ENCODE measurements around the gene WFDC5.
"Not testable (repeated sequence)": the region's sequence is repeated elsewhere in the genome, so short reads cannot be mapped to it uniquely, and the experiment has no call there.

The WFDC5 gene

DNA sequence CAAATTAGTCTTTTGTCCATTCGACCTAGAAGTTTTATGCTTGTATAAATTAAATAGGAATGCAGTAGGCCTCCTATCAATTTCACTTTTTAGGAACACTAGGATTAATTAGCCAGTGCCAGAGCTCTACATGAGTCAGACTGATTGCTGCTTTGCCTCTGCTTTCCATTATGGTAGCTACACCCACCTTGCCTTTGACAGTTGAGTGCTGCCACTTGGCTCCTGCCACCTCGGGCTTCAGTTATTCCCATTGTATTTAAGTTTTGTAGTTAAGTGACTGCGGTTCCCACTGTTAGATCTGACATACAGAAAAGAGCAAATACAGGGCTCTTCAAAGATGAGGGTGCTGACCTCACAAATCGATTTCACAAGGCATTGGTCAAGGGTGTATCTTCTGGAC is 25.9 kb upstream of the WFDC5 start:
- Histone ChIP-seq H3K4me3 (ENCODE audit: low read depth in 1 of 2, low read length in 2 of 2) (no peak overlapping the region), H3K27me3 (ENCODE audit: control insufficient read depth in 1 of 2, insufficient read depth in 2 of 2, low read length in 2 of 2) (peaks cover 8 to 14% of the 10 kb centered on the region in 2 donors), H3K9ac (ENCODE audit: low read depth in 1 of 2, low read length in 2 of 2) (no peak overlapping the region), H3K4me1 (ENCODE audit: control insufficient read depth in 1 of 2, insufficient read depth in 2 of 2, low read length in 2 of 2) (peaks cover 9 to 11% of the 10 kb centered on the region in 2 donors), H3K9me3 (ENCODE audit: control insufficient read depth in 1 of 2, low read length in 2 of 2) (no peaks in the 10 kb centered on the region), H3K27ac (ENCODE audit: low read depth, low read length) (no peak overlapping the region), H3K36me3 (ENCODE audit: control insufficient read depth in 1 of 2, insufficient read depth in 2 of 2, low read length in 2 of 2) (no peaks in the 10 kb centered on the region)

DNA sequence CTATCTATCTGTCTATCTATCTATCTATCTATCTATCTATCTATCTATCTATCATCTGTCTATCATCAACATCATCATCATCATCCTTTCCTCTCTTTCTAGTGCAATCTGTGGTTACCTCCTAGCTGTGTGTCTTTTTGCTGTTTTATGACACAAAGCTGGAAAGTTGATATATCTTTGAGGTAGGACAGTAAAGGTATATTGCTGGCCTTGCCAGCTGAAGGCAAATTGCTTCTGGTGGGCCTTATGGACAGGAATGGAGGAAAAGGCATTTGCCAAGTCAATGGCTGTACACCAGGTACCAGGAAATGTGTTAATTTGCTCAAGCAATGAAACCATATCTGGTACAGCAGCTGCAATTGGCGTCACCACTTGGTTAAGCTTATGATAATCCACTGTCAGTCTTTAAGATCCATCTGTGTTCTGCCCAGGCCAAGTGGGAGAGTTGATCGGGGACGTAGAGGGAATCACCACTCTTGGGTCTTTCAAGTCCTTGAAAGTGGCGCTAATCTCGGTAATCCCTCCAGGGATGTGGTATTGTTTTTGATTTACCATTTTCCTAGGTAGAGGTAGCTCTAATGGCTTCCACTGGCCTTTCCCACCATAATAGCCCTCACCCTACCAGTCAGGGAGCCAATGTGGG is 24.9 kb upstream of the WFDC5 start:
- not testable (repeated sequence) for H3K27ac ChIP-seq (ENCODE audit: low read depth, low read length); H3K9me3 ChIP-seq (ENCODE audit: control insufficient read depth in 1 of 2, low read length in 2 of 2); H3K27me3 ChIP-seq (ENCODE audit: control insufficient read depth in 1 of 2, insufficient read depth in 2 of 2, low read length in 2 of 2); H3K36me3 ChIP-seq (ENCODE audit: control insufficient read depth in 1 of 2, insufficient read depth in 2 of 2, low read length in 2 of 2); H3K9ac ChIP-seq (ENCODE audit: low read depth in 1 of 2, low read length in 2 of 2); H3K4me3 ChIP-seq (ENCODE audit: low read depth in 1 of 2, low read length in 2 of 2)
- H3K4me1 ChIP-seq (ENCODE audit: control insufficient read depth in 1 of 2, insufficient read depth in 2 of 2, low read length in 2 of 2), result peaks cover 9 to 11% of the 10 kb centered on the region in 2 donors

DNA sequence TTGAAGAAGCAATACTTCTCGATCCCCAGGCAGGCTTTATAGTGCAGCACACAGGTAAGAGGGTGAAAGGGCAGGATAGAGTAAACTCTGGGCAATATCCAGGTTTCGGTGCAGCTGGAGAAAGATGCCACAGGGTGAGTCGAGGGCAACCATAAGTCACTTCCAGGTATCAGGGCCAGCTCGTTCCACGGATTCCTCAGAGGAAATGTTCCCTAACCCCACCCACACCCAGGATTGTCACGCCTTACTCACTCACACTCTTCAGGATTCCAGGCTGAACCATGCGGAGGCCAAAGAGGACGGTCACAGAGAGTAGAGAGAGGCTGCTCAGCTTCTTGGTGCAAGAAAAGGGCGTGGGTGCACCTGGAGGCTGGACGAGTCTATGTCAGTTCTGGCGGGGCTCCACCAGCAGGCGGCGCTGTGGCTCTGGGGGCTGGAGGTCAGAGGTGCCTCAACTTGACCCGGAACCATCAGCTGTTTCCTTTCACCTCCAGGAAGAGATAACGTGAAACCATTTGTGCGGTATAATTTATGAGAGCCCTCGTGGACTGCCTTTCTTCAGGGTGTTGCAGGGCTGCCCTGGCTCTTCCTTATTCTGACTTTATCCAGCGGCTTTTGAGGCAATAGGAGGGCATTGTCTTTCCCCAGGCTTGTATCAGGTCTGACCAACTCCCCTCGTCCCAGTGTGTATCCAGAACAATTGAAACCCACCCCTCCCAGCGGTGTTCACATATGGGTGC is 23.8 kb upstream of the WFDC5 start:
- Histone ChIP-seq H3K9ac (ENCODE audit: low read depth in 1 of 2, low read length in 2 of 2) (no peak overlapping the region), H3K36me3 (ENCODE audit: control insufficient read depth in 1 of 2, insufficient read depth in 2 of 2, low read length in 2 of 2) (no peaks in the 10 kb centered on the region), H3K27ac (ENCODE audit: low read depth, low read length) (no peak overlapping the region), H3K4me3 (ENCODE audit: low read depth in 1 of 2, low read length in 2 of 2) (peak overlapping the region in 1 of 2 donors; percentile 45), H3K4me1 (ENCODE audit: control insufficient read depth in 1 of 2, insufficient read depth in 2 of 2, low read length in 2 of 2) (peaks cover 9 to 11% of the 10 kb centered on the region in 2 donors), H3K27me3 (ENCODE audit: control insufficient read depth in 1 of 2, insufficient read depth in 2 of 2, low read length in 2 of 2) (peaks cover 0 to 4% of the 10 kb centered on the region in 2 donors), H3K9me3 (ENCODE audit: control insufficient read depth in 1 of 2, low read length in 2 of 2) (no peaks in the 10 kb centered on the region)

DNA sequence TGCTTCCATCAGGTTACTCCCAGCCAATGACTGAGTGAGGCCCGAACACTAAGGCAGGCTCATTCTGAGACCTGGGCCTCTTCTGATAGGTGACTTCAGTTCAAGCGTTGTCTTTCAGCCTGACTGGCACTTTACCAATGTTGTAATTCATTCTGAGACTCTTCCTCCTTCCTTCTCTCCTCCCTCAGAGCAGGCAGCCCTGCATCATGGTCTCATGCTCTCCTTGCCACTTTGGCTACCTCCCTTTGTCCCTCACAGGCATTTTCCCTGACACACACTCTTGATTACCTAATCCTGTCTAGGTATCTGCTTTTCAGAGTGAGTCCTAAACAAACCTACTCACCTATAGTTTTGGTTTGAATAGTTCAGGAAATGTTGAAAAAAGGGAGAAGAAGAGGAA is 21.9 kb upstream of the WFDC5 start:
- no peak overlapping the region for H3K27ac ChIP-seq (ENCODE audit: low read depth, low read length)
- no peak overlapping the region for H3K9ac ChIP-seq (ENCODE audit: low read depth in 1 of 2, low read length in 2 of 2)

DNA sequence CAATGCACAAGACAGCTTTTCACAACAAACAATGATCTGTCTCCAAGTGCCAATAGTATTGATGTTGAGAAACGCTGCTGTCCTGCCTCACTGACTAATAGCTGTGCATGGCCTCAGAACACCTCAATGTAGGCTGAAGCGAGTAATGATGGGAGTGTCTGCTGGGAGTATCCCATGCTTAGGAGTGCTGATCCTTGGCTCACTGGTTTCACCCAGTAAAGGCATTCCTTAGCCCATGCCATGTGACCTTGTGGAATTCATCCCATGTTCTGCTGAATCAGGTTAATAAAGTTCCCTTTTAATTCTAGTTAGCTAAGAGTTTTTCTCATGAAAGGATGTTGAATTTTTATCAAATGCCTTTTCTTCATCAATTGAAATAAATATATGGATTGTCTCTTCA is 13.1 kb upstream of the WFDC5 start:
- no peaks in the 10 kb centered on the region for H3K9me3 ChIP-seq (ENCODE audit: control insufficient read depth in 1 of 2, low read length in 2 of 2)
- no peak overlapping the region for H3K9ac ChIP-seq (ENCODE audit: low read depth in 1 of 2, low read length in 2 of 2)
- no peak overlapping the region for H3K27ac ChIP-seq (ENCODE audit: low read depth, low read length)
- H3K27me3 ChIP-seq (ENCODE audit: control insufficient read depth in 1 of 2, insufficient read depth in 2 of 2, low read length in 2 of 2), result peaks cover 5 to 7% of the 10 kb centered on the region in 2 donors
- H3K36me3 ChIP-seq (ENCODE audit: control insufficient read depth in 1 of 2, insufficient read depth in 2 of 2, low read length in 2 of 2), result no peaks in the 10 kb centered on the region
- H3K4me1 ChIP-seq (ENCODE audit: control insufficient read depth in 1 of 2, insufficient read depth in 2 of 2, low read length in 2 of 2), result no peaks in the 10 kb centered on the region
- no peak overlapping the region for H3K4me3 ChIP-seq (ENCODE audit: low read depth in 1 of 2, low read length in 2 of 2)

More for the DNA sequence above, 21.9 kb upstream of the WFDC5 start:
- H3K4me1 ChIP-seq (ENCODE audit: control insufficient read depth in 1 of 2, insufficient read depth in 2 of 2, low read length in 2 of 2), result peaks cover 9 to 11% of the 10 kb centered on the region in 2 donors
- H3K36me3 ChIP-seq (ENCODE audit: control insufficient read depth in 1 of 2, insufficient read depth in 2 of 2, low read length in 2 of 2), result no peaks in the 10 kb centered on the region
- peaks cover 0 to 4% of the 10 kb centered on the region in 2 donors for H3K27me3 ChIP-seq (ENCODE audit: control insufficient read depth in 1 of 2, insufficient read depth in 2 of 2, low read length in 2 of 2)
- H3K4me3 ChIP-seq (ENCODE audit: low read depth in 1 of 2, low read length in 2 of 2), result no peak overlapping the region
- H3K9me3 ChIP-seq (ENCODE audit: control insufficient read depth in 1 of 2, low read length in 2 of 2), result no peaks in the 10 kb centered on the region

DNA sequence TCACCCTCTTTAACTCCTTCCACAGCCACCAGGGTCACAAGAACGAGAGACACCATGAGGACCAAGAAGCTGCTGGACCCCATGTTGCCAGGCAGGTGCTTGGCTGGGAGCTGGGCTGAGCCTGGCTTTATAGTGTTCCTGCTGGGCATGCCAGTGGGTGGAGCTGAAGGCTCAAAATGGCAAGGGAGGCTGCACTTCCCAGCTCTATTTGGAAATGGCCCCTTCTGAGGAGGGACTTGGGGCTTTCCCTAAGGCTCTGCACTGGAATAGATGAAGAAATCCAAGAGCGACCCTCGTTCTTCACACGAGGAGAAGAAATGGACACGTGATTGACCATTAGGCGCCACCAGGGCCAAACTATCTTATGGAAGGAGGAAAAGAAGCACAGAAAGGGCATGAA is 9.4 kb upstream of the WFDC5 start, which contains the start of gene WFDC12:
WFDC12 (minus strand) TSS at position 101 of the 400 bp plus-strand sequence; CDS start at position 83, 18 bp downstream.
- no peaks in the 10 kb centered on the region for H3K36me3 ChIP-seq (ENCODE audit: control insufficient read depth in 1 of 2, insufficient read depth in 2 of 2, low read length in 2 of 2)
- peaks cover 5 to 7% of the 10 kb centered on the region in 2 donors for H3K27me3 ChIP-seq (ENCODE audit: control insufficient read depth in 1 of 2, insufficient read depth in 2 of 2, low read length in 2 of 2)
- H3K27ac ChIP-seq (ENCODE audit: low read depth, low read length), result no peak within 1 kb of the TSS
- H3K9me3 ChIP-seq (ENCODE audit: control insufficient read depth in 1 of 2, low read length in 2 of 2), result no peaks in the 10 kb centered on the region
- no peaks in the 10 kb centered on the region for H3K4me1 ChIP-seq (ENCODE audit: control insufficient read depth in 1 of 2, insufficient read depth in 2 of 2, low read length in 2 of 2)
- no peak within 1 kb of the TSS for H3K4me3 ChIP-seq (ENCODE audit: low read depth in 1 of 2, low read length in 2 of 2)
- H3K9ac ChIP-seq (ENCODE audit: low read depth in 1 of 2, low read length in 2 of 2), result no peak within 1 kb of the TSS

DNA sequence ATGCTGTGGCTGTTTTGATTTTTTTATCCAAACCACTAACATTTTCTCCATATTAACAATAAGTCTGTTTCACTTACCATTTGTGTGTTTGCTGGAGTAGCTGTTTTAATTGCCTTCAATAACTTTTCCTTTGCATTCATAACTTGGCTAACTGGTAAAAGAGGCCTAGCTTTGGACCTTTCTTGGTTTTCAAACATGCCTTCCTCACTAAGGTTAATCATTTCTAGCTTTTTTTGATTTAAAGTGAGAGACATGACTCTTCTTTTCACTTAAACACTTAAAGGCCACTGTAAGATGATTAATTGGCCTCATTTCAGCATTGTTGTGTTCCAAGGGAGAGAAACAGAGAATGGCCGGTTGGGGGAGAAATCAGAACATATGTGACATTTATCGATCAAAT is 6.4 kb upstream of the WFDC5 start:
- H3K9ac ChIP-seq (ENCODE audit: low read depth in 1 of 2, low read length in 2 of 2), result no peak overlapping the region
- no peaks in the 10 kb centered on the region for H3K4me1 ChIP-seq (ENCODE audit: control insufficient read depth in 1 of 2, insufficient read depth in 2 of 2, low read length in 2 of 2)
- no peaks in the 10 kb centered on the region for H3K9me3 ChIP-seq (ENCODE audit: control insufficient read depth in 1 of 2, low read length in 2 of 2)
- no peak overlapping the region for H3K4me3 ChIP-seq (ENCODE audit: low read depth in 1 of 2, low read length in 2 of 2)
- no peaks in the 10 kb centered on the region for H3K36me3 ChIP-seq (ENCODE audit: control insufficient read depth in 1 of 2, insufficient read depth in 2 of 2, low read length in 2 of 2)
- H3K27ac ChIP-seq (ENCODE audit: low read depth, low read length), result no peak overlapping the region
- H3K27me3 ChIP-seq (ENCODE audit: control insufficient read depth in 1 of 2, insufficient read depth in 2 of 2, low read length in 2 of 2), result peaks cover 3% of the 10 kb centered on the region in 2 donors

DNA sequence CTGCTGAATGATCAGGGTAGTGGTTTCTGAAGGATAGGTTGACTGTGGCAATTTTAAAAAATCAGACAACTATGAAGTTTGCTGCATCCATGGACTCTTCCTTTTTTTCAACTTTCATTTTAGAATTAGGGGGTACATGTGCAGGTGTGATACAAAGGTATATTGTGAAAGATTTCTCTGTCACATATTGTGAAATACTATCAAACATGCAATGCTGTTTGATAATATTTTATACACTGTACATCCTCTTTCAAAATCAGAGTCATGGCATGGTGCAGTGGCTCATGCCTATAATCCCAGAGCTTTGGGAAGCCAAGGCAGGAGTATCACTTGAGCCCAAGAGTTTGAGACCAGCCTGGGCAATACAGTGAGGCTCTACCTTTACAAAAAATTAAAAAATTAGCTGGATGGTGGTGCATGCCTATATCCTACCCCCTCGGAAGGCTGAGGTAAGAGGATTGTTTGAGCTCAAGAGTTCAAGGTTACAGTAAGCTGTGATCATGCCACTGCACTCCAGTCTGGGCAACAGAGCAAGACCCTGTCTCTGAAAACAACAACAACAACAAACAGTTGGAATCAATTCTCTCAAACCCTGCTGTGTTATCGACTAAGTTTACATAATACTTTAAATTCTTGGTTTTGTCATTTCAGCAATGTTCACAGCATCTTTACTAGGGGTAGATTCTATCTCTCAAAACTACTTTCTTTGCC is 4.7 kb upstream of the WFDC5 start:
- no peak overlapping the region for H3K27ac ChIP-seq (ENCODE audit: low read depth, low read length)
- no peaks in the 10 kb centered on the region for H3K9me3 ChIP-seq (ENCODE audit: control insufficient read depth in 1 of 2, low read length in 2 of 2)
- H3K9ac ChIP-seq (ENCODE audit: low read depth in 1 of 2, low read length in 2 of 2), result no peak overlapping the region
- no peak overlapping the region for H3K4me3 ChIP-seq (ENCODE audit: low read depth in 1 of 2, low read length in 2 of 2)
- peaks cover 3 to 5% of the 10 kb centered on the region in 2 donors for H3K27me3 ChIP-seq (ENCODE audit: control insufficient read depth in 1 of 2, insufficient read depth in 2 of 2, low read length in 2 of 2)
- no peaks in the 10 kb centered on the region for H3K4me1 ChIP-seq (ENCODE audit: control insufficient read depth in 1 of 2, insufficient read depth in 2 of 2, low read length in 2 of 2)
- no peaks in the 10 kb centered on the region for H3K36me3 ChIP-seq (ENCODE audit: control insufficient read depth in 1 of 2, insufficient read depth in 2 of 2, low read length in 2 of 2)

DNA sequence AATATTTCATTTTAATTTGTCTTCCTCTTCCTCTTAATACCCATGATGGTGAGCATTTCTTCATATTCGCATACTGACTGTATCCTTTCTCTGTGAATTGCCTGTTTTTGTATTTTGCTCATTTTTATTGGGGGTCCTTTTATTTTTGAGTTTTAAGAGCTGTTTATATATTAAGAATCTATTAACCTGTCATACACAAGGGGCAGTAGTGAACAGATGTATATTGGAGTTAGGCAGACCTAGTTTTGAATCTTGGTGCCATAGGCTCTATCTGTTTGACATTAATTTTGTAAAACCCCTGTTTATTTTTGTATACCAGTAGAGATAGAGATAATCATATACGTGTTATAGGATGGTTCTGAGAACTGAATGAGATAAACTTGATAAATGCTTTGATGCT is 3.1 kb upstream of the WFDC5 start:
- Histone ChIP-seq H3K4me1 (ENCODE audit: control insufficient read depth in 1 of 2, insufficient read depth in 2 of 2, low read length in 2 of 2) (no peaks in the 10 kb centered on the region), H3K27me3 (ENCODE audit: control insufficient read depth in 1 of 2, insufficient read depth in 2 of 2, low read length in 2 of 2) (peaks cover 0 to 5% of the 10 kb centered on the region in 2 donors), H3K27ac (ENCODE audit: low read depth, low read length) (no peak overlapping the region), H3K9ac (ENCODE audit: low read depth in 1 of 2, low read length in 2 of 2) (no peak overlapping the region), H3K9me3 (ENCODE audit: control insufficient read depth in 1 of 2, low read length in 2 of 2) (no peaks in the 10 kb centered on the region), H3K4me3 (ENCODE audit: low read depth in 1 of 2, low read length in 2 of 2) (no peak overlapping the region), H3K36me3 (ENCODE audit: control insufficient read depth in 1 of 2, insufficient read depth in 2 of 2, low read length in 2 of 2) (no peaks in the 10 kb centered on the region)

DNA sequence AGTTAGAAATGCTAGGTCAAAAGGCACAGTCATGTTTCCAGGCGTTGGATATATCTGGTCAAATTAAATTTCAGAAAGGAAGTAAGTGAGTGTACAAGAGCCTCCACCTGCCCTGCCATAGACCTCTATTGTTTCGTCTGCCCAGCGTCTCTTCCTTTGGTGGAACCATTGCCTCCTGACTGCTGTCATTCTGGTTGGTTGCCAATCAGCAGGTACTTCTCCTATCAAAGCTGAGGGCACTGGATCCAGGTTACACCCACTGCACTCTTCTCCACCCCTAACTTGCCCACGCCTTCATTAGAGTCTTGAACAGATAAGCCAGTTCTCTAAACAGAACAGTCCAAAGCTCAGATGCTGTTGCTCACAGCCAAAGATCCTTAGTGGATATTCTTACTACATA is 2.6 kb upstream of the WFDC5 start:
- Histone ChIP-seq H3K9me3 (ENCODE audit: control insufficient read depth in 1 of 2, low read length in 2 of 2) (no peaks in the 10 kb centered on the region), H3K4me3 (ENCODE audit: low read depth in 1 of 2, low read length in 2 of 2) (no peak overlapping the region), H3K9ac (ENCODE audit: low read depth in 1 of 2, low read length in 2 of 2) (no peak overlapping the region), H3K27ac (ENCODE audit: low read depth, low read length) (no peak overlapping the region), H3K27me3 (ENCODE audit: control insufficient read depth in 1 of 2, insufficient read depth in 2 of 2, low read length in 2 of 2) (peaks cover 0 to 5% of the 10 kb centered on the region in 2 donors), H3K36me3 (ENCODE audit: control insufficient read depth in 1 of 2, insufficient read depth in 2 of 2, low read length in 2 of 2) (no peaks in the 10 kb centered on the region), H3K4me1 (ENCODE audit: control insufficient read depth in 1 of 2, insufficient read depth in 2 of 2, low read length in 2 of 2) (no peaks in the 10 kb centered on the region)
